Neuronal stem cell (in vitro differentiated cells): ENCODE measurements around the gene ANKRD7.

Experiments
- DNase-seq: peaks from one replicate; pipeline ENCODE4 v3.0.0-alpha.2; 2013; ENCODE audit warnings: low spot score
- H2AFZ ChIP-seq: one replicate; pipeline ENCODE4 v1.6.1; 2013; ENCODE audit warnings: mild to moderate bottlenecking, low read length, inconsistent platforms
- H2AK5ac ChIP-seq: 2 replicates; pipeline ENCODE4 v1.6.1; 2013; ENCODE audit warnings: low read depth, mild to moderate bottlenecking, inconsistent platforms, low read length, moderate library complexity, mixed read lengths
- H2BK120ac ChIP-seq: 2 replicates; pipeline ENCODE4 v1.6.1; 2013; ENCODE audit warnings: low read depth, mild to moderate bottlenecking, inconsistent platforms, low read length, moderate library complexity, mixed read lengths
- H2BK12ac ChIP-seq: one replicate; pipeline ENCODE4 v1.6.1; 2013; ENCODE audit warnings: low read length, inconsistent platforms
- H2BK15ac ChIP-seq: 2 replicates; pipeline ENCODE4 v1.6.1; 2013; ENCODE audit warnings: mild to moderate bottlenecking, low read length, inconsistent platforms, mixed read lengths
- H2BK5ac ChIP-seq: one replicate; pipeline ENCODE4 v1.6.1; 2013; ENCODE audit warnings: inconsistent platforms, mild to moderate bottlenecking, low read length, moderate library complexity
- H3K14ac ChIP-seq: one replicate; pipeline ENCODE4 v1.6.1; 2013; ENCODE audit warnings: low read length, inconsistent platforms
- H3K18ac ChIP-seq: 2 replicates; pipeline ENCODE4 v1.6.1; 2013; ENCODE audit warnings: low read length, inconsistent platforms
- H3K23ac ChIP-seq: 2 replicates; pipeline ENCODE4 v1.6.1; 2013; ENCODE audit warnings: low read depth, mild to moderate bottlenecking, mixed read lengths, low read length, inconsistent platforms; ENCODE audit not compliant: poor library complexity
- H3K27ac ChIP-seq: replicated peaks from 3 replicates; pipeline ENCODE4 v1.5.1; 2013; ENCODE audit warnings: low read length, inconsistent platforms
- H3K27me3 ChIP-seq, 3 experiments: 2 replicates each; pipeline ENCODE4 v1.6.1; 2013; ENCODE audit warnings: low read length in 3 of 3, mild to moderate bottlenecking in 2 of 3, inconsistent platforms in 1 of 3, low read depth in 1 of 3, mixed read lengths in 1 of 3, moderate library complexity in 1 of 3; ENCODE audit not compliant: control insufficient read depth in 3 of 3, insufficient read depth in 3 of 3
- H3K36me3 ChIP-seq, 2 donors: replicated peaks in 1 of 2; 2 replicates each; pipeline ENCODE4 v1.6.1; 2013; ENCODE audit warnings: low read length in 2 of 2; ENCODE audit not compliant: control insufficient read depth in 2 of 2, insufficient read depth in 2 of 2
- H3K4ac ChIP-seq: 2 replicates; pipeline ENCODE4 v1.6.1; 2013; ENCODE audit warnings: inconsistent platforms, mild to moderate bottlenecking, low read length, moderate library complexity
- H3K4me1 ChIP-seq, 2 donors: 1 replicate in 1 of 2; 2 replicates in 1 of 2; pipeline ENCODE4 v1.6.1; 2013; ENCODE audit warnings: low read length in 2 of 2, low read depth in 1 of 2; ENCODE audit not compliant: control insufficient read depth in 2 of 2, insufficient read depth in 1 of 2
- H3K4me2 ChIP-seq: one replicate; pipeline ENCODE4 v1.6.1; 2013; ENCODE audit warnings: mild to moderate bottlenecking, low read length, inconsistent platforms; ENCODE audit not compliant: insufficient read depth, poor library complexity, severe bottlenecking
- H3K4me3 ChIP-seq, 2 donors: 2 replicates each; pipeline ENCODE4 v1.5.1; 2013; ENCODE audit warnings: low read length in 2 of 2, mild to moderate bottlenecking in 2 of 2, inconsistent platforms in 1 of 2, moderate library complexity in 1 of 2
- H3K79me1 ChIP-seq: one replicate; pipeline ENCODE4 v1.6.1; 2013; ENCODE audit warnings: low read depth, mild to moderate bottlenecking, inconsistent platforms, low read length, moderate library complexity
- H3K9ac ChIP-seq: one replicate; pipeline ENCODE4 v1.6.1; 2013; ENCODE audit warnings: mild to moderate bottlenecking, low read depth, low read length, inconsistent platforms; ENCODE audit not compliant: poor library complexity
- H3K9me3 ChIP-seq, 2 donors: replicated peaks in 1 of 2; 2 replicates each; pipeline versions ENCODE3 to v1.6.1; 2013; ENCODE audit warnings: low read length in 2 of 2, mild to moderate bottlenecking in 2 of 2, inconsistent platforms in 1 of 2, low read depth in 1 of 2, mixed read lengths in 1 of 2, moderate library complexity in 1 of 2; ENCODE audit not compliant: control insufficient read depth in 2 of 2, insufficient read depth in 1 of 2
- H4K8ac ChIP-seq: one replicate; pipeline ENCODE4 v1.6.1; 2013; ENCODE audit warnings: low read depth, mild to moderate bottlenecking, inconsistent platforms, low read length, moderate library complexity
- H4K91ac ChIP-seq: one replicate; pipeline ENCODE4 v1.6.1; 2013; ENCODE audit warnings: low read length, low read depth, mild to moderate bottlenecking, inconsistent platforms; ENCODE audit not compliant: poor library complexity
- WGBS, 2 donors: extraction: QIAGEN DNeasy Blood & Tissue Kit; methylation state at CpG; one replicate each; pipeline ENCODE4 v1.1.7; 2013; ENCODE audit warnings: missing lambda C conversion rate in 2 of 2, mixed read lengths in 1 of 2; ENCODE audit not compliant: insufficient read length in 2 of 2, insufficient replicate concordance in 1 of 2; ENCODE audit errors: extremely low coverage in 2 of 2; 5-methylcytosine and 5-hydroxymethylcytosine counted together

The ANKRD7 gene

DNA sequence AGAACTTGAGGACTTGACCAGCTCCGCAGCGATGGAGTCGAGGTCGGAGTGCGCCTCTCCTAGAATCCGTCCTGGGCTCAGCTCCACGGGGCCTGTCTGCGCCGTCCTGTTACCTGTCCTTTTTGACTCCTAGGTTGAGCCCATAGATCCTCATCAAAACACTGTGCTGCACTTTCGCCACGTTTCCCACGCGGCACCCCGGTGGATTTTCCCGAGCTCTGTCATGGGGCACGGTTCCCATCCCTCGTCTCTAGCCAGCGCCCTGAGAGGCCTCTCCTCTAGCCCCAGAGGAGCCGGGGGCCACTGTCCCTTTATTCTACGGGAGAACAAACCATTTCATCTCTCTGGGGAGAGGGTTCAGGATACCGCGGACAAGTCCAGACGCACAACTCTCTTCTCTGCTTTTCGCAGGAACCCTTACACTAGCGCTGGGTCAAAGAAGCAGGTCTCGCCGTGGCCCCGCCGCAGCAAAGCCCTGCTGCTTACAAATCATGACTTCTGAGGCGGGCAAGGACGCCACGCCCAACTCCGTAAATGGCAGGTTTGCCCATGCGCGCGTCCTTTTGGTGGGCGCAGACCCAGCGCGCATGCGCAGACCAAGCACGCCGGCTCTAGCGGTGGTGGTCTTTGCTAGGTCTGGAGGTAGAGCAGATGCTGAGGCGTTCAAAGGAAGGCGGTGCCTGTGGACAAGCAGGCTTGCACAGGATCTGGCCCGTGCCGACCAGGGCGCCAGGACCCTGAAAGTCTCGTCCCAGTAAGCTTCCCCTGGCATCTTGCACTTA lies 10.3 kb upstream of the ANKRD7 start:
- Histone ChIP-seq H3K79me1 (no peaks in the 10 kb centered on the region), H3K27me3 (no peaks in the 10 kb centered on the region), H3K4me3 (no peak overlapping the region), H4K8ac (peak overlapping the region; percentile 65), H3K18ac (peak overlapping the region; percentile 28), H2BK15ac (no peak overlapping the region), H2BK12ac (peak overlapping the region; percentile 73), H2AFZ (peak overlapping the region; percentile 23), H2BK120ac (no peak overlapping the region), H2BK5ac (no peak overlapping the region), H3K27ac (no peak overlapping the region), H4K91ac (no peak overlapping the region), H3K14ac (peak overlapping the region; percentile 71), H3K4ac (no peak overlapping the region), H2AK5ac (peak overlapping the region; percentile 70), H3K9ac (no peak overlapping the region), H3K4me1 (no peaks in the 10 kb centered on the region), H3K36me3 (no peaks in the 10 kb centered on the region), H3K9me3 (no peaks in the 10 kb centered on the region), H3K4me2 (no peak overlapping the region), H3K23ac (peak overlapping the region; percentile 85)
- WGBS, 2 donors, result no CpG with 5 or more reads among the region's 49 CpGs
- DNase-seq, result no peak

DNA sequence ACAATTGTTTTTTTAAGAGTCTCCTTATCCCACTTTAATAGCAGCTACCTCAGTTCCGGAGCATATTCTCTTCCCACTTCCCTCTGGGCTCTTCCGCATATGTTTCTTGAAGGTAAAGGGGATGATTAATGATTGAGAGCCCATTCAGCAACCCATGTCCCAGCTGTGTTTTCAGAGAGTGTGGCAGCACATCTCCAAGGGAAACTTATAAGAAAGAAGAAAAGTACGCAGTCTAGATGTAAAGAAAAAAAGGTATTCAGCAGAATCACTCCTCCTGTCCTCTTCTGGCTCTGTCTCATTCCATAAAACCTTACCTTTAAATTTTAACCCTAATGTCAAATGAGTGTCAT lies 9.7 kb upstream of the ANKRD7 start:
- H3K14ac ChIP-seq, result no peak overlapping the region
- no peak overlapping the region for H3K27ac ChIP-seq
- no peak overlapping the region for H2BK12ac ChIP-seq
- no peaks in the 10 kb centered on the region for H3K36me3 ChIP-seq
- H3K27me3 ChIP-seq, result no peaks in the 10 kb centered on the region
- H2AK5ac ChIP-seq, result no peak overlapping the region
- H3K4me3 ChIP-seq, result no peak overlapping the region
- no peaks in the 10 kb centered on the region for H3K79me1 ChIP-seq
- no peak for DNase-seq
- no peak overlapping the region for H3K18ac ChIP-seq
- H3K4ac ChIP-seq, result no peak overlapping the region
- peak overlapping the region; percentile 23 for H2AFZ ChIP-seq
- no peak overlapping the region for H3K23ac ChIP-seq
- no peak overlapping the region for H4K8ac ChIP-seq
- H3K4me2 ChIP-seq, result no peak overlapping the region
- H3K4me1 ChIP-seq, result no peaks in the 10 kb centered on the region
- H2BK5ac ChIP-seq, result no peak overlapping the region
- no CpG with 5 or more reads among the region's 3 CpGs for WGBS, 2 donors
- no peak overlapping the region for H4K91ac ChIP-seq
- H2BK120ac ChIP-seq, result no peak overlapping the region
- H3K9ac ChIP-seq, result no peak overlapping the region
- H3K9me3 ChIP-seq, result no peaks in the 10 kb centered on the region
- H2BK15ac ChIP-seq, result no peak overlapping the region

DNA sequence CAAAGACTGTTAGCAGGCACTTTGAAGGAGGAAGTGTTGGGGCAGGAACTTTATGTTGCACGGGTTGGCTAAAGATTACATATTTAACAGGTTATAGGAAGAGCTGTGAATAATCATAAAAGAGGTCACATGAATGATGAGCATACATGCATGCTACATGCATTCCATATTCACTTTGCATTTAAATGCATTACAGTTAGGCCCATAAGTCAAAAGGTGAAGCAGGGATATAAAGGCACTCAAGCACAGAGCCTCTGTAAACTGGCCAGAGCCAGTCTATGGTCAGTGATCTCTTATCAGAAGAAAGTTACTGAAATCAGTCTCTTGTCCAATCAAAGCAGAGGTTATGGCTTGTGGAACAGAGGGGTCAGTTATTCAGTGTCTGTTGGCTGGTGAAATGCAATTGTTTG lies 7.3 kb upstream of the ANKRD7 start:
- Histone ChIP-seq H3K23ac (no peak overlapping the region), H2AFZ (no peak overlapping the region), H3K27ac (no peak overlapping the region), H3K9me3 (no peaks in the 10 kb centered on the region), H2BK120ac (no peak overlapping the region), H3K4ac (no peak overlapping the region), H2AK5ac (no peak overlapping the region), H2BK15ac (no peak overlapping the region), H3K79me1 (no peaks in the 10 kb centered on the region), H3K14ac (no peak overlapping the region), H4K91ac (no peak overlapping the region), H2BK12ac (no peak overlapping the region), H4K8ac (no peak overlapping the region), H3K18ac (no peak overlapping the region), H3K27me3 (no peaks in the 10 kb centered on the region), H2BK5ac (no peak overlapping the region), H3K4me2 (no peak overlapping the region), H3K4me1 (no peaks in the 10 kb centered on the region), H3K4me3 (no peak overlapping the region), H3K36me3 (no peaks in the 10 kb centered on the region), H3K9ac (no peak overlapping the region)
- no peak for DNase-seq
- no CpG with 5 or more reads among the region's 1 CpG for WGBS, 2 donors

DNA sequence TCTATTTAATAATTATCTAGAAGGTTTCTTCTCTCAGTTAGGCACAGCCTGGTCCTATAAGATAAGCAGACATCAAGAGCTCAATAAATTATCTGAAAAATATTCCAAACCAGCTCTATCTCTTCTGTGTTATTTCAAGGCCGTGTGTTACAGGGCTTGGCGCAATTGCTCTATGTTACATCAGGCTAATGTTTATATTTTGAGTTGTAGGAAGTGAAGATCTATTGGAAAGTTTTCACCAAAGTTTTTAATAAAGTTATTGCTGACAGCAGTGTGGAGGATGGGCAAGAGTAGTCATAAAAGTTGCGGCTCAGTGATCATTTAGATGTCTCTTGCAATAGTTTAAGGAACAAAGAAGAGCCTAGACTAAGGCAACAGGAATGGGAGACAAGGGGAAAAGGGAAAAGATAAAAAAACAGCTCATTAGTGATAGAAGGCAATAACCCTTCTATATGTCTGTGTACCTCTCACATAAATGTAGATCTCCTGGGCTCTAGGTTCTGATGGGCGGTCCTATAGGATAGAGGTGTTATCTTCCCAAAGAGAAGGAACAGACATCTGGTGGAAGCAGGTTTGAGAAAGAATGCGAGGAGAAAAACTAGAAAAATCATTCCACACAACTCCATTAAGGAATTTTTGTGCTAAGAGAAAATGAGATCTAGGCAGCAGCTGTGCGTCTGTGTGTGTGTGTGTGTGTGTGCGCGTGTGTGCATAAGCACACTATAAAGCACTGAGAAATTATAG lies 5.9 kb upstream of the ANKRD7 start:
- Histone ChIP-seq H3K4me3 (no peak overlapping the region), H2BK12ac (no peak overlapping the region), H3K36me3 (no peaks in the 10 kb centered on the region), H3K9ac (no peak overlapping the region), H4K91ac (no peak overlapping the region), H3K9me3 (no peaks in the 10 kb centered on the region), H3K14ac (no peak overlapping the region), H3K23ac (no peak overlapping the region), H3K79me1 (no peaks in the 10 kb centered on the region), H2AFZ (no peak overlapping the region), H2AK5ac (no peak overlapping the region), H3K4me2 (no peak overlapping the region), H3K18ac (no peak overlapping the region), H2BK5ac (no peak overlapping the region), H2BK15ac (no peak overlapping the region), H3K4ac (no peak overlapping the region), H3K4me1 (no peaks in the 10 kb centered on the region), H3K27me3 (no peaks in the 10 kb centered on the region), H4K8ac (no peak overlapping the region), H3K27ac (no peak overlapping the region), H2BK120ac (no peak overlapping the region)
- no CpG with 5 or more reads among the region's 8 CpGs for WGBS, 2 donors
- DNase-seq, result no peak
